HEK293 (cell line): ENCODE data around the gene TMEM61.

Source experiments
- CTCF ChIA-PET: fragments of 350-600 bp; formaldehyde crosslinking; extraction: SDS; loops from one replicate; lab custom pipeline; 2021; ENCODE audit warnings: antibody characterized with exemption; lab: Yijun Ruan, JAX
- POLR2A ChIA-PET: fragments of 300-600 bp; formaldehyde crosslinking; extraction: SDS; loops from one replicate; lab custom pipeline; 2020; ENCODE audit warnings: antibody characterized with exemption, inconsistent platforms; lab: Yijun Ruan, JAX
- H3K27ac ChIP-seq: fragments of 200-500 bp; sonication (Bioruptor generic); 2 replicates; pipeline ENCODE4 v1.5.1; 2014; ENCODE audit warnings: low read depth, low read length, control low read depth, inconsistent platforms; ENCODE audit errors: extremely low read depth
- H3K36me3 ChIP-seq, 2 experiments: fragments of 200-500 bp in 1 of 2; sonication (Bioruptor generic) in 1 of 2; 1 replicate in 1 of 2; 2 replicates in 1 of 2; pipeline ENCODE4 v1.5.1; 2014 to 2017; ENCODE audit warnings: inconsistent platforms in 2 of 2, low read length in 2 of 2; ENCODE audit not compliant: control insufficient read depth in 2 of 2, insufficient read depth in 1 of 2
- H3K4me1 ChIP-seq: fragments of 200-500 bp; sonication (Bioruptor generic); 2 replicates; pipeline ENCODE4 v1.5.1; 2014; ENCODE audit warnings: mild to moderate bottlenecking, low read length, inconsistent platforms; ENCODE audit not compliant: control insufficient read depth, insufficient read depth
- H3K4me3 ChIP-seq: 2 replicates; pipeline ENCODE4 v1.5.1; 2011; ENCODE audit warnings: low read depth, mild to moderate bottlenecking, control low read depth, low read length, moderate library complexity
- H3K9me3 ChIP-seq: fragments of 200-500 bp; sonication (Bioruptor generic); 2 replicates; pipeline ENCODE4 v1.5.1; 2014; ENCODE audit warnings: low read depth, low read length, inconsistent platforms; ENCODE audit not compliant: control insufficient read depth, insufficient read depth
- BCL11A ChIP-seq: fragments of 450-650 bp; formaldehyde crosslinking; IDR thresholded peaks from 2 replicates; pipeline ENCODE4 v1.5.1; 2016; ENCODE audit warnings: low read depth, missing biosample characterization, missing genetic modification characterization
- ELK4 ChIP-seq: IDR thresholded peaks from 2 replicates; pipeline ENCODE4 v1.6.1; 2011; ENCODE audit warnings: mild to moderate bottlenecking, low read depth, low read length, borderline replicate concordance
- HOXD13 ChIP-seq: sonication (generic); formaldehyde crosslinking; IDR thresholded peaks from 2 replicates; pipeline ENCODE4 v1.8.0; 2022; ENCODE audit warnings: missing genetic modification reagents, borderline replicate concordance
- KLF9 ChIP-seq: fragments of 450-650 bp; formaldehyde crosslinking; IDR thresholded peaks from 2 replicates; pipeline ENCODE4 v1.5.1; 2016; ENCODE audit warnings: missing biosample characterization, missing genetic modification characterization, low read depth
- SALL2 ChIP-seq: fragments of 450-650 bp; formaldehyde crosslinking; IDR thresholded peaks from 2 replicates; pipeline ENCODE4 v1.5.0; 2017; ENCODE audit warnings: missing biosample characterization, mild to moderate bottlenecking, missing genetic modification characterization, borderline replicate concordance
- SCRT1 ChIP-seq: fragments of 450-650 bp; formaldehyde crosslinking; IDR thresholded peaks from 2 replicates; pipeline ENCODE4 v1.5.1; 2016; ENCODE audit warnings: missing biosample characterization, missing genetic modification characterization, borderline replicate concordance
- TRIM28 ChIP-seq: IDR thresholded peaks from 2 replicates; pipeline ENCODE4 v1.6.1; 2011; ENCODE audit warnings: low read length, control low read depth, borderline replicate concordance
- ZBTB48 ChIP-seq: fragments of 450-650 bp; formaldehyde crosslinking; IDR thresholded peaks from 2 replicates; pipeline ENCODE4 v1.5.1; 2016; ENCODE audit warnings: missing biosample characterization, missing genetic modification characterization
- ZFHX2 ChIP-seq: fragments of 450-650 bp; formaldehyde crosslinking; conservative IDR thresholded peaks from 2 replicates; pipeline ENCODE4 v1.5.1; 2016; ENCODE audit warnings: missing biosample characterization, missing genetic modification characterization
- ZNF10 ChIP-seq: fragments of 450-650 bp; formaldehyde crosslinking; IDR thresholded peaks from 2 replicates; pipeline ENCODE4 v1.5.1; 2017; ENCODE audit warnings: missing biosample characterization, missing genetic modification characterization
- ZNF18 ChIP-seq: fragments of 450-650 bp; formaldehyde crosslinking; IDR thresholded peaks from 2 replicates; pipeline ENCODE4 v1.5.1; 2016; ENCODE audit warnings: missing biosample characterization, missing genetic modification characterization
- ZNF211 ChIP-seq: fragments of 450-650 bp; formaldehyde crosslinking; IDR thresholded peaks from 2 replicates; pipeline ENCODE4 v1.5.1; 2016; ENCODE audit warnings: low read depth, missing biosample characterization, missing genetic modification characterization
- ZNF280D ChIP-seq: fragments of 450-650 bp; formaldehyde crosslinking; IDR thresholded peaks from 2 replicates; pipeline ENCODE4 v1.5.1; 2016; ENCODE audit warnings: missing biosample characterization, missing genetic modification characterization
- ZNF423 ChIP-seq: fragments of 450-650 bp; formaldehyde crosslinking; IDR thresholded peaks from 2 replicates; pipeline ENCODE4 v1.5.1; 2016; ENCODE audit warnings: missing biosample characterization, missing genetic modification characterization
- ZNF501 ChIP-seq: fragments of 450-650 bp; formaldehyde crosslinking; IDR thresholded peaks from 2 replicates; pipeline ENCODE4 v1.5.1; 2016; ENCODE audit warnings: missing biosample characterization, missing genetic modification characterization
- ZNF510 ChIP-seq: fragments of 450-650 bp; formaldehyde crosslinking; IDR thresholded peaks from 2 replicates; pipeline ENCODE4 v1.5.1; 2018; ENCODE audit warnings: mild to moderate bottlenecking, missing genetic modification characterization, missing biosample characterization; ENCODE audit not compliant: insufficient replicate concordance
- ZNF585B ChIP-seq: fragments of 450-650 bp; formaldehyde crosslinking; IDR thresholded peaks from 2 replicates; pipeline ENCODE4 v1.5.1; 2016; ENCODE audit warnings: missing biosample characterization, missing genetic modification characterization
- ZNF677 ChIP-seq: fragments of 450-650 bp; IDR thresholded peaks from 2 replicates; pipeline ENCODE4 v1.5.0; 2018; ENCODE audit warnings: missing biosample characterization, mild to moderate bottlenecking, missing genetic modification characterization, moderate library complexity
- ZNF692 ChIP-seq: fragments of 450-650 bp; formaldehyde crosslinking; IDR thresholded peaks from 2 replicates; pipeline ENCODE4 v1.5.1; 2016; ENCODE audit warnings: missing biosample characterization, missing genetic modification characterization
- ZNF792 ChIP-seq: fragments of 450-650 bp; formaldehyde crosslinking; IDR thresholded peaks from 2 replicates; pipeline ENCODE4 v1.5.1; 2016; ENCODE audit warnings: missing biosample characterization, missing genetic modification characterization

TMEM61 gene

GRCh38 chr1:54986025-54986424 is 5.6 kb downstream of the TMEM61 start:
- Histone ChIP-seq H3K36me3 (no peaks in the 10 kb centered on the region), H3K9me3 (no peaks in the 10 kb centered on the region), H3K4me3 (no peak overlapping the region), H3K27ac (no peak overlapping the region), H3K4me1 (peaks cover 5% of the 10 kb centered on the region; the same call in 1 of the 2 replicates)
- ChIA-PET CTCF (interaction anchor here (0.7 to 5.7 kb wide), 4 partner anchors 11 to 41 kb away, joined by 3 to 22 read pairs (median 8); no protein-coding TSS in a partner anchor), POLR2A (no interaction called here)
- TF ChIP-seq SCRT1 (tag by site-specific recombination) (no peak), ZNF692 (tag by site-specific recombination) (no peak), ZNF792 (tag by site-specific recombination) (no peak), ZNF510 (tag by site-specific recombination) (no peak), ZNF423 (tag by site-specific recombination) (no peak), ZNF18 (tag by site-specific recombination) (no peak), HOXD13 (CRISPR knock-in tag) (no peak), ZNF280D (no peak), ZNF677 (tag by site-specific recombination) (no peak), ZBTB48 (no peak), TRIM28 (no peak), ELK4 (no peak), ZNF585B (no peak), SALL2 (tag by site-specific recombination) (no peak), BCL11A (tag by site-specific recombination) (no peak), ZNF10 (tag by site-specific recombination) (no peak), KLF9 (tag by site-specific recombination) (no peak), ZFHX2 (tag by site-specific recombination) (no peak), ZNF211 (tag by site-specific recombination) (no peak), ZNF501 (tag by site-specific recombination) (no peak)
